KG1 (cell line): ENCODE measurements around the gene LRGUK.

Experiments
- DNase-seq: peaks from one replicate; lab custom pipeline; 2025; lab: John Stamatoyannopoulos, UW

Gene LRGUK

DNA sequence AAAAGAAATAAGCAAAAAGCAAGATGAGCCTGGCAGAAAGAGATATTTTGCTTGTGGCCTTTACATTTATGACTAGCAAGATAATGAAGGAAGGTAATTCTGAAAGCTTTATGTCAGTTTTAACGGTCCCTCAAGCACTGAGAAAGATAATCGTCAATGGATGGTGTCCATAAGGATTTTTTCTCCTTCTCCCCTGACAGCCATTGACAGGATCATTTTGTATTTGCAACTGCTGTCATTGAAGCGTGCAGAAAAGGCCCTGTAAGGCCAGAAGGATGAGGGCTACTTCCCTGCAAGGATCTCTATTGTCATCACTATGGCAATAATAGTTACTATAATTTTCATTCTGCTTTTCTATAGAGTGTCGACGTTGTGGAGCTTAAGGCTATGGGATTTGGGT lies 994 bp upstream of the LRGUK start:
- DNase-seq, result no peak

GRCh38 chr7:134126596-134126965 lies 559 bp upstream of the LRGUK start:
- DNase-seq, result no peak

DNA sequence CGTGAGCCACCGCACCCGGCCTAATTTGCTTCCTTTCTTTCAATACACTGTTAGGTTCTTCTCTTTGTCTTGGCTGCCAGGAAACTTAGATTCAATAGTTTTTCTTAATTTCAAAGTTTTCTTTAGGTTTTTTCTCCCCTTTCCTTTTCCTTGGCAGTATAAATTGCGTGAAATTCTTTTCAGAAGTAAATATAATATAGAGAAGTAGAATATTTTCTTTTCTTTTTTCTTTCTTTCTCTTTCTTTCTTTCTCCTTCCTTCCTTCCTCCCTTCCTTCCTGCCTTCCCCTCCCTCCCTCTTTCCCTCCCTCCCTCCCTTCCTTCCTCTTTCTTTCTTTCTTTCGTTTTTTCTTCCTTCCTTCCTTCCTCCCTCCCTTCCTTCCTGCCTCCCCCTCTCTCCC lies 1.7 kb downstream of the LRGUK start:
- no peak for DNase-seq

- no peak for DNase-seq
Measured at GRCh38 chr7:134129856-134130523, 2.9 kb downstream of the LRGUK start.

DNA sequence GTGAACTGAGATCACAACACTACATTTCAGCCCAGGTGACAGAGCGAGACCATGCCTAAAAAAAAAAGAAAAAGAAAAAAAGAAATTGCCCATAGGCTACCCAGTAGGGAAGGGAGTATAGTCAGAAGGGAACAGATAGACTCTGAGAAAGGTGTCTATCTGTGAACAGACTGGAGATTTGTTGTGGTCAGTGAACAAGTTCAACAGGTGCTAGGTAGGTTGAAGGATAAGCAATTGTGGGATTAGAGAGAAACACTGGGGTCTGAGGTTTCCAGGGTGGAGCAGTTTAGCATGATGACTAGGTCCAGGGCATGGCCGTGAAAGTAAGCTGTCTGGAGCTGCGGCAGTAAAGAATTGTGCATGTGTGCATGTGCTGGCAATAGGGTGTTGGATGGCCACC lies 6.9 kb downstream of the LRGUK start:
- no peak for DNase-seq

DNA sequence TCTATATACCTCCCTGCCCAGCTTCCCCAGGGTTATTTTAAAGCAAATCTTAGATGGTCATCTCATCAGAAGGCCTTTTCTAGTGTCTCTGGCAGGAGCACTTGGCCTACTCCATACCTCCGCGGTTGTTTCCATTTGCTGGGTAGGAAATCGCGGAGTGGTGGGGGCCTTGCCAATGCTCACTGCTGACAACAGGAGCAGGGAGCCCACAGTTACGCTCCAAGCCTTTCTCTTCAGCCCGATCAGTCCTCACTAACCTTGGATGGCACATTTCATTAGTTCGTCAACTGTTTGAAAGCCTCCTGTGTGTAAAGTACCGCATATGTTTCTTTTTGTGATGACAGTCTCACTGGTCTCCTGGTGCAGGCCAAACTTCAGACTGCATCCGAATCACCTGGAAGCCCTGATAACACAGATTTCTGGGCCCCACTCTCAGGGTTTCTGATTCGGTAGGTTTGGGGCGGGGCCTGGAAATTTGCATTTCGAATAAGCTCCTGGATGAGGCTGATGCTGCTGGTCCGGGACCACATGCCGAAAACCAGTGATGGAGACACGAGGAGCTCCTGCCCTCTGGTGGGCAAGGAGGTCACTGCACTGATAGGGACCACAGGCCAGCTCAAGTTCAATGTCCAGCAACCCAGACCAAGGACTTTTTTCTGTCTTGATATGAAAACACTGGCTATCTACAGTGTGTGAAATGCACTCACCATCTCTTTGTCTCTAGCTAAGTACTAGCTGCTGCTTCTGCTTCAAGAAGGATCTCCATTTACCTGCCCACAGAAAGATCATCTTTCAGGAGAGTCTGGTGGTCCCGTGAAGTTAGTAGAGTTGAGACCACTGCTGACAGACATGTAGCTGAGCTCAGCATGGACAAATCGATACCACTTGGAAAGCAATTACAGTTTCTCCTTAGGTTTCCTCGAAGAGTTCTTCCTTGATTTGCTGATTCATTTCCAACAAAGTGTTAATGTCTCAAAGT lies 14.0 kb downstream of the LRGUK start:
- no peak for DNase-seq

- no peak for DNase-seq
Measured at GRCh38 chr7:134141868-134142264, 14.7 kb downstream of the LRGUK start.

- DNase-seq, result no peak
Measured at GRCh38 chr7:134153493-134154136, 26.5 kb downstream of the LRGUK start.

- DNase-seq, result no peak
Measured at GRCh38 chr7:134154581-134155130, 27.5 kb downstream of the LRGUK start.

GRCh38 chr7:134155206-134155605 lies 28.1 kb downstream of the LRGUK start:
- DNase-seq, result no peak

DNA sequence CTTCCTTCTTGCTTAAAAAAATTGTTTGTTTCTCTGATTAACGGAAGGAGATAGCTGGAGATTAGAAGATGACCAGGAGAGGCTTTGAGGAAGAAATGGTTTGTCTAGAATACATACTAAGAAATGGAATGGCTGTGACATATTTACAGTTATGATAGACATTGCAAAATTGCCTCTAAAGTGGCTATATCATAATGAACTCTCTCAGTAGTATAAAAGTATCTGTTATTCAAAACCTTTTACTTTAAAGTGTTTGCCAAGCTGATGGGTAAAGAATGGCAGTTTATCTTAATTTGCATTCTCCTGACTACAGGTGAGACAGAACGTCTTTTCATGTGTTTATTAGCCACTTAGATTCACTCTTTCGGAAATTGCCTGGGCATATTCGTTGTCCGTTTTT lies 28.7 kb downstream of the LRGUK start:
- DNase-seq, result no peak

GRCh38 chr7:134165252-134165651 lies 38.1 kb downstream of the LRGUK start:
- no peak for DNase-seq

- DNase-seq, result no peak
Measured at GRCh38 chr7:134167250-134167649, 40.1 kb downstream of the LRGUK start.

DNA sequence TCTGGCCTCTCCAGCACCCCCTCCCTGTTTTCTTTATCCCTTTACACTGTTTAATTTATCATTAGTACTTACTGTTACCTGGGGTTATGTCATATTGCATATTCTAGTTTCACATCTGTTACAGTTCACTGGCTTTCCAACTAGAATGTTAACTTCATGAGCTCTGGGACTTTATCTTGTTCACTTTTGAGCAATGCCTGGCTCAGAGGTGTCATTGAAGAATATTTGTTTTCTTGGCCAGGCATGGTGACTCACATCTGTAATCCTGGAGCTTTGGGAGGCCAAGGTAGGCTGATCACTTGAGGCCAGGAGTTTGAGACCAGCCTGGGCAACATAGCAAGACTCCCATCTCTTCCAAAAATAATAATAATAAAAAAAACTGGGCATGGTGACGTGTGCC lies 40.7 kb downstream of the LRGUK start:
- no peak for DNase-seq

- no peak for DNase-seq
Measured at GRCh38 chr7:134174795-134175261, 47.7 kb downstream of the LRGUK start.

- DNase-seq, result no peak
Measured at GRCh38 chr7:134175334-134176036, 48.3 kb downstream of the LRGUK start.

- no peak for DNase-seq
Measured at GRCh38 chr7:134176037-134176350, 48.9 kb downstream of the LRGUK start.

- no peak for DNase-seq
Measured at GRCh38 chr7:134179036-134180011, 52.2 kb downstream of the LRGUK start.

GRCh38 chr7:134180376-134180775 lies 53.2 kb downstream of the LRGUK start:
- no peak for DNase-seq

- DNase-seq, result no peak
Measured at GRCh38 chr7:134182078-134182477, 54.9 kb downstream of the LRGUK start.

GRCh38 chr7:134184767-134185166 lies 57.6 kb downstream of the LRGUK start:
- DNase-seq, result no peak
